Body of pancreas (tissue), 4 donors: Measurements from ENCODE around the gene THSD7A.

Source experiments
- POLR2A ChIP-seq, 3 donors: fragments of 450-650 bp; IDR thresholded peaks; one replicate each; pipeline ENCODE4 v1.6.1; 2016; ENCODE audit warnings: antibody characterized with exemption in 3 of 3, mild to moderate bottlenecking in 2 of 3
- TF ChIP-seq, protein P1 (sequence below), 7 experiments: fragments of 450-650 bp in 4 of 7; fragments of 200-600 bp in 3 of 7; sonication (generic) in 3 of 7; IDR thresholded peaks; one replicate each; pipeline ENCODE4 v1.5.1; 2016 to 2019; ENCODE audit warnings: antibody characterized with exemption in 7 of 7

DNA sequence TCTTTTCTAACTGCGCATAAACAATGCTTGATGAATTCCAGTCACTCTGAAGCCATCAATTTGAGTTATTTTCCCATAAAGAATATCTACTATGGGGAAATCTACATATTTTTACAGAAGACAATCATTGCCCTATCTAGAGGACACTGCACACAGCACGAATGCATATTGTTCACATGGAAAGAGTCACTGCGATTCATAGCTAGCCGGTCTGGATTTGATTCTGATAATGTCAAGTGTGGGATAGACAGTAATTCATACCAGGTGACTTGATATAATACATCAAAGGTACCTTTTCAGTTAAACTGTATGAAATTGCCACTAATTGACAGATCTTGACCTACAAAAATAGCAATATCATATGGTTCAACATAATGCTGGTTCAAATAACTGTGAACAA lies 255.7 kb downstream of the THSD7A start:
- no peak for TF ChIP-seq POLR2A (IDR thresholded peaks at IDR 0.05)
- TF ChIP-seq, protein P1, sequence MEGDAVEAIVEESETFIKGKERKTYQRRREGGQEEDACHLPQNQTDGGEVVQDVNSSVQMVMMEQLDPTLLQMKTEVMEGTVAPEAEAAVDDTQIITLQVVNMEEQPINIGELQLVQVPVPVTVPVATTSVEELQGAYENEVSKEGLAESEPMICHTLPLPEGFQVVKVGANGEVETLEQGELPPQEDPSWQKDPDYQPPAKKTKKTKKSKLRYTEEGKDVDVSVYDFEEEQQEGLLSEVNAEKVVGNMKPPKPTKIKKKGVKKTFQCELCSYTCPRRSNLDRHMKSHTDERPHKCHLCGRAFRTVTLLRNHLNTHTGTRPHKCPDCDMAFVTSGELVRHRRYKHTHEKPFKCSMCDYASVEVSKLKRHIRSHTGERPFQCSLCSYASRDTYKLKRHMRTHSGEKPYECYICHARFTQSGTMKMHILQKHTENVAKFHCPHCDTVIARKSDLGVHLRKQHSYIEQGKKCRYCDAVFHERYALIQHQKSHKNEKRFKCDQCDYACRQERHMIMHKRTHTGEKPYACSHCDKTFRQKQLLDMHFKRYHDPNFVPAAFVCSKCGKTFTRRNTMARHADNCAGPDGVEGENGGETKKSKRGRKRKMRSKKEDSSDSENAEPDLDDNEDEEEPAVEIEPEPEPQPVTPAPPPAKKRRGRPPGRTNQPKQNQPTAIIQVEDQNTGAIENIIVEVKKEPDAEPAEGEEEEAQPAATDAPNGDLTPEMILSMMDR (IDR thresholded peaks at IDR 0.05): no peak
